ENCODE results near the gene ORMDL3.

- no peak for TF ChIP-seq CTCF (IDR thresholded peaks at IDR 0.05; ENCODE audit: low read depth, low read length)
- no peak for TF ChIP-seq EZH2phosphoT487 (IDR thresholded peaks at IDR 0.05; ENCODE audit: low read depth)
These were observed 41.4 kb upstream of the ORMDL3 start for GRCh38 chr17:39968761-39969160.

All from OCI-LY3 (cell line).